HG02763 (cell line): Measurements from ENCODE around the gene NINJ2.

Experiments used
- ATAC-seq: cut with Tn5 transposase; IDR thresholded peaks from one replicate; pipeline ENCODE4 v1.9.1; 2021; ENCODE audit warnings: mild to moderate bottlenecking, moderate library complexity; ENCODE audit not compliant: unreplicated experiment

Gene NINJ2

GRCh38 chr12:617304-617915 is 45.8 kb downstream of the NINJ2 start:
- no peak for ATAC-seq

GRCh38 chr12:615620-616019 is 47.6 kb downstream of the NINJ2 start:
- ATAC-seq, result no peak

- ATAC-seq, result no peak
These were observed 48.8 kb downstream of the NINJ2 start for GRCh38 chr12:614411-614970.

GRCh38 chr12:613996-614395 is 49.2 kb downstream of the NINJ2 start:
- ATAC-seq, result no peak

- ATAC-seq, result no peak
These were observed 50.4 kb downstream of the NINJ2 start for GRCh38 chr12:612886-613285.

GRCh38 chr12:612293-612692 is 51.0 kb downstream of the NINJ2 start:
- ATAC-seq, result no peak

GRCh38 chr12:611721-612120 is 51.5 kb downstream of the NINJ2 start:
- ATAC-seq, result no peak

- ATAC-seq, result no peak
These were observed 54.3 kb downstream of the NINJ2 start for GRCh38 chr12:608921-609320.

- no peak for ATAC-seq
These were observed 54.8 kb downstream of the NINJ2 start for GRCh38 chr12:608413-608812.

- no peak for ATAC-seq
These were observed 55.7 kb downstream of the NINJ2 start for GRCh38 chr12:607541-608001.

GRCh38 chr12:604956-605355 is 58.3 kb downstream of the NINJ2 start:
- ATAC-seq, result no peak

GRCh38 chr12:602700-603068 is 60.6 kb downstream of the NINJ2 start:
- ATAC-seq, result no peak

GRCh38 chr12:601976-602699 is 61.1 kb downstream of the NINJ2 start:
- ATAC-seq, result no peak

- ATAC-seq, result no peak
These were observed 63.5 kb downstream of the NINJ2 start for GRCh38 chr12:599756-600155.

- ATAC-seq, result no peak
These were observed 65.2 kb downstream of the NINJ2 start for GRCh38 chr12:597926-598568.

- ATAC-seq, result no peak
These were observed 69.6 kb downstream of the NINJ2 start for GRCh38 chr12:593396-594270.

- ATAC-seq, result no peak
These were observed 71.2 kb downstream of the NINJ2 start for GRCh38 chr12:592024-592505.

GRCh38 chr12:591167-592023 is 71.8 kb downstream of the NINJ2 start:
- no peak for ATAC-seq

- ATAC-seq, result no peak
These were observed 73.0 kb downstream of the NINJ2 start for GRCh38 chr12:590206-590750.

GRCh38 chr12:588646-589045 is 74.6 kb downstream of the NINJ2 start:
- ATAC-seq, result no peak
